Measurements from ENCODE around the gene TMEM203. TPM values are rescaled to one million over a fixed set of nuclear protein-coding genes. Genes with fewer than 3 reads are reported as not detected.
A peak's percentile ranks its signal among the peaks of the same experiment; 100 is the strongest.

The TMEM203 gene
- total and polyA plus RNA-seq, 9 donors: 29.2 to 40.8 (median 37.5) TPM

DNA sequence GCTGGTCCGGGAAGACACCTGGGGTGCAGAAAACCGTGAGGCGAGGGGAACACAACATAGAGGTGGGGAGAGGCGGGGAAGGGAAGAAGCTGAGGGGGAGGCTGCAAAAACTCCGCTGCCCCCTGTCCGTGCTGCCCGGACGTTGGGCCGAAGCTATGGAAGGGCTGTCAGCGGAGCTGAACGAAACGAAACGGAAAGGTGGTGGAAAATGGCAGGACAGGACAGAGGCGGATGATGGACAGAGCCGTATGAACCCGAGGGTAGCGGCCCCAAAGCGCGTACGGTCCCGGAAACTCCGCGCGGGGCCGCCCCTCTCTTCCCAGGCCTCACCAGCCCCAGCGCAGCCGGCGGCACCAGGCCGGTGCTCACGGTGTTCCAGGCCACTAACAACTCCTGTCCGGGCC, 17.4 kb downstream of the TMEM203 start:
- 0 to 1% (median 0%) methylated on average over 30 to 31 of the region's 31 CpGs for WGBS, 3 donors

DNA sequence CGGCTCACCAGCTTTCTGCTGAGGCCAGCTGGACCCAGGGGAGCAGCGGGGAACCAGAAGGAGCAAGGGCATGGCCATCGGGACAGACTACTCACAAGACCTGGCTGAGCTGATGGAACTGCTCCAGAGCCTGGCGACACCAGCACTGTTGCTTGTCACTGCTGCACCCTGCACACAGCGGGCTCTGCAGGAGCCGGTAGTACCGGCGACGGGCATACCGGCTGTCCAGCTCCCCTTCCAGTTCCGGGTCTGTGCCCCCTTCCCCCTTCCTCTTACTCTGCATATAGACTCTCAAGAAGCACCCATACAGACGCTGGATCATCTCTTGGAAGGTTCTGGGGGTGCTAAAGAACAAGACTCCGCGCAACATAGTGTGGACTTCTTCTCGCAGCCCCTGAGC, 18.1 kb downstream of the TMEM203 start:
- no peak overlapping the region for H3K27ac ChIP-seq
- TF ChIP-seq, protein P1, sequence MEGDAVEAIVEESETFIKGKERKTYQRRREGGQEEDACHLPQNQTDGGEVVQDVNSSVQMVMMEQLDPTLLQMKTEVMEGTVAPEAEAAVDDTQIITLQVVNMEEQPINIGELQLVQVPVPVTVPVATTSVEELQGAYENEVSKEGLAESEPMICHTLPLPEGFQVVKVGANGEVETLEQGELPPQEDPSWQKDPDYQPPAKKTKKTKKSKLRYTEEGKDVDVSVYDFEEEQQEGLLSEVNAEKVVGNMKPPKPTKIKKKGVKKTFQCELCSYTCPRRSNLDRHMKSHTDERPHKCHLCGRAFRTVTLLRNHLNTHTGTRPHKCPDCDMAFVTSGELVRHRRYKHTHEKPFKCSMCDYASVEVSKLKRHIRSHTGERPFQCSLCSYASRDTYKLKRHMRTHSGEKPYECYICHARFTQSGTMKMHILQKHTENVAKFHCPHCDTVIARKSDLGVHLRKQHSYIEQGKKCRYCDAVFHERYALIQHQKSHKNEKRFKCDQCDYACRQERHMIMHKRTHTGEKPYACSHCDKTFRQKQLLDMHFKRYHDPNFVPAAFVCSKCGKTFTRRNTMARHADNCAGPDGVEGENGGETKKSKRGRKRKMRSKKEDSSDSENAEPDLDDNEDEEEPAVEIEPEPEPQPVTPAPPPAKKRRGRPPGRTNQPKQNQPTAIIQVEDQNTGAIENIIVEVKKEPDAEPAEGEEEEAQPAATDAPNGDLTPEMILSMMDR (IDR thresholded peaks at IDR 0.05): no peak
- TF ChIP-seq POLR2A (IDR thresholded peaks at IDR 0.05) (no peak), EP300 (IDR thresholded peaks at IDR 0.05) (no peak)
- intact Hi-C loops (cut with DNase I): no loop called here
- H3K9me3 ChIP-seq: no peaks in the 10 kb centered on the region
- peak overlapping the region; percentile 98 for H3K4me3 ChIP-seq
- H3K4me1 ChIP-seq (ENCODE audit: insufficient read depth): peaks cover 19% of the 10 kb centered on the region
- DNase-seq: no peak
- no peaks in the 10 kb centered on the region for H3K27me3 ChIP-seq
- WGBS, 3 donors: 77 to 87% (median 82%) methylated on average over 15 of the region's 15 CpGs
- no peaks in the 10 kb centered on the region for H3K36me3 ChIP-seq

More for the DNA sequence above, 17.4 kb downstream of the TMEM203 start:
- intact Hi-C loops (cut with DNase I): no loop called here
- peaks cover 19% of the 10 kb centered on the region for H3K4me1 ChIP-seq (ENCODE audit: insufficient read depth)
- no peak for DNase-seq
- H3K9me3 ChIP-seq: no peaks in the 10 kb centered on the region
- TF ChIP-seq EP300 (IDR thresholded peaks at IDR 0.05): no peak
- TF ChIP-seq, protein P1 (IDR thresholded peaks at IDR 0.05): no peak
- TF ChIP-seq POLR2A (IDR thresholded peaks at IDR 0.05): no peak
- peak overlapping the region; percentile 98 for H3K4me3 ChIP-seq
- H3K27me3 ChIP-seq: no peaks in the 10 kb centered on the region
- peak overlapping the region; percentile 88 to 93 for H3K27ac ChIP-seq
- no peaks in the 10 kb centered on the region for H3K36me3 ChIP-seq

DNA sequence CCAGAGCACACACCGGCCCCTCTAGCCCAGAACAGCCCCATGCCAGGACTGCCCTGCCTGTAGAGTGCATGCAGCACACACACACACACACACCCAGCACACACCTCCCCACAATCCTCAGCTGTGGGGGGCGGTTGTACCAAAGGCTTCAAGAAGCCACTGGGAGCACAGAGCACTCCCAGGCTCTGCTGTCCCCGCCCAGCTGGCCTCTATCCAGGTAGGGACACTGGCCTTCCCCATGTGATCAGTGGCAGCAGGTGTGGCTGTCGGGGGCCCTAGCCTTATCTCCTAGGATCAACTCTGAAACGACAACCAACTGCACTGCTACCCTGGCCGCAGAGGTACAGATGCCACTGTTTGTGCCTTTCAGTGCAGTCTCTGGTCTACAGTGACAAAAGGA, 19.1 kb downstream of the TMEM203 start:
- H3K27me3 ChIP-seq: no peaks in the 10 kb centered on the region
- WGBS, 3 donors: 56 to 76% (median 73%) methylated on average over 5 to 6 of the region's 6 CpGs
- no peaks in the 10 kb centered on the region for H3K36me3 ChIP-seq
- no peak for DNase-seq
- no peaks in the 10 kb centered on the region for H3K9me3 ChIP-seq
- H3K4me3 ChIP-seq: no peak overlapping the region
- H3K27ac ChIP-seq: no peak overlapping the region
- peaks cover 19% of the 10 kb centered on the region for H3K4me1 ChIP-seq (ENCODE audit: insufficient read depth)
- intact Hi-C loops (cut with DNase I): no loop called here
- TF ChIP-seq POLR2A (IDR thresholded peaks at IDR 0.05) (no peak), EP300 (IDR thresholded peaks at IDR 0.05) (no peak)
- TF ChIP-seq, protein P1 (IDR thresholded peaks at IDR 0.05): no peak

DNA sequence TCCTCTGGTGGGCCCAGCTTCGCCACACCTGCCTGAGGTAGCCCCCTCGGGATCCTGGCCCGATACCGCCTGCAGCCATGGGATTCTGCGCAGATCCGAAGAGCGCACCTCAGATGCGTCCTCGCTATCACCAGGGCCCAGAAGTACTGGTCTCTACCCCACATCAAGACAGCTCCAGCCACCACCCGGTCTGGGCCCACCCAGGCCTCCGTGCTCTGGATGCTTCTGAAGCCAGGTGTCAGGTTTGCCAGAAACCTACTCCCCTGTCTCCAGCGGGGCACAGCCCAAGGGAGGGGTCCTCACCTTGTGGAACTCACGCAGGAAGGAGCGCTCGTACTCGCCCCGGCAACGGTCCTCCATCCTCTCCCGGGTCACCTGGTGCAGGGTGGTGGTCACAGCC, 19.5 kb downstream of the TMEM203 start:
- H3K9me3 ChIP-seq: no peaks in the 10 kb centered on the region
- WGBS, 3 donors: 88 to 95% (median 92%) methylated on average over 19 of the region's 19 CpGs
- TF ChIP-seq POLR2A (IDR thresholded peaks at IDR 0.05): no peak
- TF ChIP-seq, protein P1 (IDR thresholded peaks at IDR 0.05): no peak
- TF ChIP-seq EP300 (IDR thresholded peaks at IDR 0.05): no peak
- no peak for DNase-seq
- no peaks in the 10 kb centered on the region for H3K27me3 ChIP-seq
- H3K4me3 ChIP-seq: no peak overlapping the region
- H3K27ac ChIP-seq: no peak overlapping the region
- H3K36me3 ChIP-seq: no peaks in the 10 kb centered on the region
- H3K4me1 ChIP-seq (ENCODE audit: insufficient read depth): peaks cover 19% of the 10 kb centered on the region
- intact Hi-C loops (cut with DNase I): no loop called here

Measured in ovary (tissue), 9 donors.